ENCODE data around the gene PTGES2. TPM values are rescaled to one million over a fixed set of nuclear protein-coding genes. Genes with fewer than 3 reads are reported as not detected.
A peak's percentile ranks its signal among the peaks of the same experiment; 100 is the strongest.
"Not testable (repeated sequence)": the region's sequence is repeated elsewhere in the genome, so short reads cannot be mapped to it uniquely, and the experiment has no call there.

Gene PTGES2
- total and polyA plus RNA-seq, 2 experiments from 2014 or later = 141 to 240 TPM

GRCh38 chr9:128113526-128114325, 13.8 kb downstream of the PTGES2 start:
- DNase-seq (ENCODE audit: low read depth in 1 of 2, low spot score in 1 of 2) = no peak
- Histone ChIP-seq H3K9me3 (ENCODE audit: low read depth) (no peaks in the 10 kb centered on the region), H3K27ac (no peak overlapping the region), H3K36me3 (no peaks in the 10 kb centered on the region), H3K4me1 (ENCODE audit: low read depth) (peaks cover 17% of the 10 kb centered on the region), H3K27me3 (no peaks in the 10 kb centered on the region), H3K4me3 (no peak overlapping the region)
- TF ChIP-seq CTCF (IDR thresholded peaks at IDR 0.05; ENCODE audit: low read depth, low read length) = no peak

GRCh38 chr9:128111726-128112125, 15.8 kb downstream of the PTGES2 start:
- H3K9me3 ChIP-seq (ENCODE audit: low read depth); H3K4me3 ChIP-seq; H3K36me3 ChIP-seq; H3K27me3 ChIP-seq; H3K27ac ChIP-seq; DNase-seq (ENCODE audit: low read depth in 1 of 2, low spot score in 1 of 2): not testable (repeated sequence)
- peaks cover 19% of the 10 kb centered on the region for H3K4me1 ChIP-seq (ENCODE audit: low read depth)

GRCh38 chr9:128109050-128109709, 18.3 kb downstream of the PTGES2 start:
- peaks cover 19% of the 10 kb centered on the region for H3K4me1 ChIP-seq (ENCODE audit: low read depth)

GRCh38 chr9:128108269-128109049, 19.1 kb downstream of the PTGES2 start:
- no peaks in the 10 kb centered on the region for H3K9me3 ChIP-seq (ENCODE audit: low read depth)
- no peak overlapping the region for H3K4me3 ChIP-seq
- peak overlapping the region; percentile 4 for H3K27ac ChIP-seq
- TF ChIP-seq CTCF (IDR thresholded peaks at IDR 0.05; ENCODE audit: low read depth, low read length) = no peak
- peaks cover 19% of the 10 kb centered on the region for H3K4me1 ChIP-seq (ENCODE audit: low read depth)
- H3K27me3 ChIP-seq = no peaks in the 10 kb centered on the region
- no peak for DNase-seq (ENCODE audit: low read depth in 1 of 2, low spot score in 1 of 2)
- peaks cover 33% of the 10 kb centered on the region for H3K36me3 ChIP-seq

More at GRCh38 chr9:128109050-128109709, 18.3 kb downstream of the PTGES2 start:
- no peak for DNase-seq (ENCODE audit: low read depth in 1 of 2, low spot score in 1 of 2)
- no peak overlapping the region for H3K4me3 ChIP-seq
- TF ChIP-seq CTCF (IDR thresholded peaks at IDR 0.05; ENCODE audit: low read depth, low read length) = no peak
- no peaks in the 10 kb centered on the region for H3K27me3 ChIP-seq
- no peaks in the 10 kb centered on the region for H3K9me3 ChIP-seq (ENCODE audit: low read depth)
- H3K27ac ChIP-seq = peak overlapping the region; percentile 4
- peaks cover 26% of the 10 kb centered on the region for H3K36me3 ChIP-seq

GRCh38 chr9:128107468-128108268, 19.9 kb downstream of the PTGES2 start:
- Histone ChIP-seq H3K27me3 (no peaks in the 10 kb centered on the region), H3K4me1 (ENCODE audit: low read depth) (peaks cover 19% of the 10 kb centered on the region), H3K36me3 (peaks cover 34% of the 10 kb centered on the region), H3K4me3 (no peak overlapping the region), H3K27ac (peak overlapping the region; percentile 25), H3K9me3 (ENCODE audit: low read depth) (no peaks in the 10 kb centered on the region)
- DNase-seq (ENCODE audit: low read depth in 1 of 2, low spot score in 1 of 2) = no peak
- no peak for TF ChIP-seq CTCF (IDR thresholded peaks at IDR 0.05; ENCODE audit: low read depth, low read length)
